HG03342 (cell line): Measurements from ENCODE around the gene BOK.
A peak's percentile ranks its signal among the peaks of the same experiment; 100 is the strongest.

Source experiments
- ATAC-seq: cut with Tn5 transposase; IDR thresholded peaks from one replicate; pipeline ENCODE4 v1.9.1; 2021; ENCODE audit warnings: mild to moderate bottlenecking, moderate library complexity; ENCODE audit not compliant: unreplicated experiment

Gene BOK

DNA sequence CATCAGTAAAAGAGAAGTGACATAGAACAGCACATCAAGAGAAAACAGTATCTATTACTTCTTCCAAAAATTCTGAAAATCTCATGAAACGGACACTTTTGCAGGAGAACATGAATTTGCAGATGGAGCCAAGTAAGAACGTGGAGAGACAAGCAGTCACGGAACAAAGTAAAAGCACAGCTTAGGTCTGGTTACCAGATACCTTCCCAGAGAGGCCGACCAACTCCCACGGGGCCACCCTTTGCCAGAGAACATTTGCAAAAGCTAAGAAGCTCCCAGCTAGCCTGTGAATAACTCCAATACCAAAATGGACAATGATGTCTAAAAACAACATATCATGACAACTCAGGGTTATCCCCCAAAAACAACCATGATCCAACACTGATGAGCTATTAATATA lies 39.5 kb downstream of the BOK start:
- no peak for ATAC-seq

DNA sequence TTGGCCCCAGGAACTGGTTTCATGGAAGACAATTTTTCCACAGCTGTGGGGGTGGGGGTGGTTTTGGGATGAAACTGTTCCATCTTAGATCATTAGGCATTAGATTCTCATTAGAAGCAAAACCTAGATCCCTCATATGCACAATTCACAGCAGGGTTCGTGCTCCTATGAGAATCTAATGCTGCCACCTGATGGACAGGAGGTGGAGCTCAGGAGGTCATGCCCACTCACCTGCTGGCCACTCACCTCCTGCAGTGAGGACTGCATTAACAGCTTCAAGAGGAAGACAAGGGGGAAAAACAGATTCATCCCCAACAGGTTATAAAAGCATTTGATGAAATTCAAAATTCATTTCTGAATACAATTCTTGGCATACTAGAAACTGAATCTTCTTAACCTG lies 39.9 kb downstream of the BOK start:
- ATAC-seq, result no peak

DNA sequence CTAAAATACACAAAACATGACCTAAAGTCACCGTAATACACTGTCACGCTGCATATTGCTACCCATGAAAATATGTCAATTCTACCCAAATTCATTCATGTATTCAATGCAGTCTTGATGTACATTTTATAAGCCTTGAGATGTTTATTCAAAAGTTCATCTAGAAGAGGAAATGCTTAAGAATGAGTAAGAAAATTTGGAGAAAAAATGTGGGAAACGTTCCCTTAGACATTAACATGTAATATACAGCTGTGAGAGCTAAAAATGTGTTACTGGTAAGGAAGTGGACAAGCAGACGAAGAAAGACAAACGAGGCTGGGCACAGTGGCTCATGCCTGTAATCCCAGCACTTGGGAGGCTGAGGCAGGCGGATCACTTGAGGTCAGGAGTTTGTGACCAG lies 41.1 kb downstream of the BOK start:
- ATAC-seq, result no peak

DNA sequence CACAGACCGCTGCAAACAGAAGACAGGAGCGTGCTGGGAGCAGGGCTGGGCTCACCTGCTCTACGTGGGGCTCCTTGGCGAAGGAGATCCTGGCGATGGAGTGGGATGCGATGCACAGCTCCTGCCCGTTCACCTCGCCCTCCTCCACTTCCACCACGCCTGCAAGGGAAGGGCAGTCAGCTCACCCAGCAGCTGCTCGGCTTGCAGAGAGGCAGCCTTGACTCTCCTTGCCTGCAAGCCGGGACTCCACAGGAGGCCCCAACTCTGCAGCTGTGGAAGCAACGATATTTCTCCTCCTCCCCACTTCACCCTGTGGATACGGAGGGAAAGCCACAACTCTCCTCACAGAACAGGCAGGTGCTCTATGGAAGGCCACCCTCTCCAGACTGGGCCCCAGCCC lies 43.3 kb downstream of the BOK start:
- ATAC-seq, result no peak

DNA sequence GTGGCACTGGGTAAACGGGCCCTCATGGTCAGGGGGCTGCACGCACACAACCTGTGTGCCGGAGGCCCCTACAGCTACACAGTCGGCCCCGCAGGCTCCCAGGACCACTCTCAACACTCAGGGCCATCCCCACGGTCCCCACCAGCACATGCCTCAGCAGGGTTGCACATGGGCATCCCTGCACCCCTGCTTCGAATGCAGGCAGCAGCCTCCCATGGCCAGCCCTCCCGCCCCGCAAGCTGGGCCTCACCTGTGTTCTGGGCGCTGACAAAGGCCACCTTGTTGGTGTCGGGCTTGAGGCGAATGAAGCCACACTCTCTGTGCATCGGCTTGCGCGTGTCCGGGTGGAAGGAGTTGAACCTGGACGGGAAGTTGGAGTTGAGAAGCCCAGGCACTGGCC lies 44.2 kb downstream of the BOK start:
- no peak for ATAC-seq

DNA sequence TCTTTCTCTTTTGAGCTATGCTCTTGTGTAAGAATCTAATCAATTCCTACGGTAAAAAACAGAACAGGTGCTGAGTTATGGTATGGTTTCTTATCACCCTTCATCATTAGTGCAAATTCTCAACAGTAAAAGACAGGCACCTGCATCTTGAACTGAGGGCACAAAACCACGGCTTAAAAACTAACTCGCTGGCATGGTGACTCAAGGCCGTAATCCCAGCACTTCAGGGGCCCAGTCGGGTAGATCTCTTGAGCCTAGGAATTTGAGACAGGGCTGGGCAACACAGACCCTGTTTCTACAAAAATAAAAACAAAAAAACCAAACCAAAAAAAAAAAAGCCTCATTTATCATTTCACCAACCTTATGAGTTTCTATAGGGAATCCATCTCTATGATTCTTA lies 45.1 kb downstream of the BOK start:
- ATAC-seq, result no peak

DNA sequence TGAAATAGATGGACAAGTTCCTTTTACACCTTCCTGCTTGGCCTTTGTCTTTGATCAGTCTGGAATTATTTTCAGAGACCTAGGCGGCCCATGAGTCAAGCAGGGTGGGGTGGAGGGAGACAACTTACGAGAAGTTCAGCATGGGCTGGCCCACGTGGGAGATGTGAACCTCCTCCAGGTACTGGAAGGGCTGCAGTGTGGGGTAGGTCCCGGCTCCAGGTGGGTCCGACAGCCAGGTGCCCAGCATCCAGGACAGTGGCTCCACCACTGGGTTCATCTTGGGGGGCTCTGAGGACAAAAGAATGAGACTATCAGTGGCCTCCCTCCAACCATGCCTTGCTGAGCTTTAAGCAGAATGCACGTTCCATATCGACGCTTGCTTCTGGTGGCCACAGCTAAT lies 47.6 kb downstream of the BOK start:
- ATAC-seq, result no peak

DNA sequence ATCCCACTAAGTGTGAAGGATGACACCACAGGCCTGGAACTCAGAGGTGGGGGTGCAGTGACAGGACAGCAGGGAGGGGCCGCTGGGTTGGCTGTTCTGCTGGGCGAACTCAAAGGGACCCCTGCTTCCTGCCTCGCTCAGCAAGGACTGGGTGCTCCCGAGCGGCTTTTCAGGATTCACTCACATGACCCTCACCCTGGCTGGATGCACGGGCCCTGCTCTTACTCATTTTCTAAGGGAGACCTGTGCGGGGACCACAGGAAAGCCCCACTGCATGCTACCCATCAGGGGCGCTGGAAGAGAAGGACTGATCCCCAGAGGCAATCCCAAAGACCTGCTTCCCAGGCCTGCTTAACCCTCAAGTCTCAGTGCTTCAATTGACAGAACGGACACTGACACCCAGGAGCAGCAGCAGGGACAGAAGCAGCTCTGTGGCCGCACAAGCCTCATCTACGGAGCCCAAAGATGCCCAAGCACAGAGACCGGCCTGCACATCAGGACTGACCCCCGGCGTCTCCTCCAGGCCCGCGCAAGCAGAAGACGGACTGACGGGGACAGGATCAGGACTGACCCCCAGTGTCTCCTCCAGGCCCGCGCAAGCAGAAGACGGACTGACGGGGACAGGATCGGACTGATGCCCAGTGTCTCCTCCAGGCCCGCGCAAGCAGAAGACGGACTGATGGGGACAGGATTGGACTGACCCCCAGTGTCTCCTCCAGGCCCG lies 48.8 kb downstream of the BOK start:
- ATAC-seq, result no peak

DNA sequence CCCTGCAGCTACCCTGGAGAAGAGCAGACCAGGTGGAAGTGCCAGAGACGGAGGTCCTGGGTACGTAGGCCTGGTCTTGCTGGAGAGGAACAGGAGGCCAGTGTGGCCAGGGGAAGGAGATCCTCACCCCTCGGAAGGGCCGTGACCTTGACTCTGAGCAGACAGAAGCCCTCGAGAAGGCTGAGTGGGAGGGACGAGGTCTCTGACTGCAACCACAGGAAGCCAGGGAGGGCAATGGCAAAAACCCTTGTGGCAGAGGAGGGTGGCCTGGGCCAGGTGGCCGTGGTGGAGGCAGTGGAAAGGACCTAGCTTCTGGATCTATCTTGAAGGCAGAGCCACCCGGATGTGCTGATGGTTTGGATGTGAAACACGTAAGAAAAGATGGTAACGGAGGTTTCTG lies 50.3 kb downstream of the BOK start:
- ATAC-seq, result no peak

DNA sequence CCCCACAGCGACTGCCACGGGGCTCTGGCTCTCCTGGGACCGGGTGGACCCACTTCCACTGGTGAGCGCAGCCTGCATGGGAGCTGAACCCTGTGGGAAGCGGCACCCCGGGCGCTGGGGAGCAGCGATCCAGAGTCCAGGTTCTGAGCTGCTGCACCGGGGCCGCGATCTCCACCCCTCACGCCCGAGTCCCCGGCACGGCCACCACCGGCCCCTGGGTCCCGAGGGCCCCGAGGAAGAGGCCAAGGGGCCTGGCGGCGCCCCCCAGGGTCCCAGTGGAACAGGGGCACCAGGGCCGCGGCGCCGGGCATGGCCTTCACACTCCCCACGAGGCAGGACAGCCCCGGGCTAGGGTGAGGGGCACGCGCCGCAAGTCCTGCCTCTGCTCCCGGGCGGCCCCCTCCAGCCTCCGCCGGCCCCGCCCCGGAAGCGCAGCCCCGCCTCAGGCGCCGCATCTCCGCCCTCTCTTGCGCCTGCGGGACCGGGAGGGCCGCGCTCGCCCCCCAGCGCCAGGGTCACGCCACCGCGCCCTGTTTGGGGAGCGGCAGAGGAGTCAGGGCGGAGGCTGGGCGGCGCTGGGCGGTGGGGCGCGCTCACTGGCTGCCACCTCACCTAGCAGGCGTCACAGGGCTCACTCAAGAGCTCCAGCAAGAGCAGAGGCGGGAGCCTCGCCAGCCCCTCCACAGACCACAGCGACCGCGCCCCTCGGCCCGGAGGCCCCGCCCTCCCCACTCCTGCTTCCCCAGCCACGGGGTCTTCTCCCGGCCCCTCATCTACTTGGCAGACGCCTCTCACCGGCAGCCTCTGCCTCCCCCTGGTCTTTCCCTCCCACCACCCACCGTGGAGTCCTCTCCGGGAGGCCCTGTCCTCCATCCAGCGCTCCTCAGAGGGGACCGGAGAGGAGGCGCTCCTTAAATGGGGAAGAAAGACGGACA lies 51.6 kb downstream of the BOK start:
- peak; percentile 97 for ATAC-seq

DNA sequence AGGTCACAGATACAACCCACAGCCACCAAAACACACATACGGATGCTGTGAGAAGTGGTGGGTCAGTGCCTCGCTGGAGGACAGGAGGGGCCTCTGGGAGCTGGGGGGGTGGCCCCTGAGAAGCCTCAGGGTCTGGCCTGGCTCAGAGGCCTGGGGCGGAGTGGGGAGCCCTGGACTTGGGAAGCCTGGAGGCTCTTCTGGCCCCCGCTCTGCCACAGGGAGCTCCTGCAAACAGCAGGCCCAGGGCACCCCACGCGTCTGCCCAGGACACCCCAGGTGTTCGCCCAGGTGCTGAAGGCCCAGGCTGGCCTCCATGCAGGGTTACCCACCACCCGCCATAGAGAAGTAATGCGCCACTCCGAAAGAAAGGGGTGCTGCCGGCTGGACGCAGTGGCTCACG lies 52.5 kb downstream of the BOK start:
- ATAC-seq, result no peak

DNA sequence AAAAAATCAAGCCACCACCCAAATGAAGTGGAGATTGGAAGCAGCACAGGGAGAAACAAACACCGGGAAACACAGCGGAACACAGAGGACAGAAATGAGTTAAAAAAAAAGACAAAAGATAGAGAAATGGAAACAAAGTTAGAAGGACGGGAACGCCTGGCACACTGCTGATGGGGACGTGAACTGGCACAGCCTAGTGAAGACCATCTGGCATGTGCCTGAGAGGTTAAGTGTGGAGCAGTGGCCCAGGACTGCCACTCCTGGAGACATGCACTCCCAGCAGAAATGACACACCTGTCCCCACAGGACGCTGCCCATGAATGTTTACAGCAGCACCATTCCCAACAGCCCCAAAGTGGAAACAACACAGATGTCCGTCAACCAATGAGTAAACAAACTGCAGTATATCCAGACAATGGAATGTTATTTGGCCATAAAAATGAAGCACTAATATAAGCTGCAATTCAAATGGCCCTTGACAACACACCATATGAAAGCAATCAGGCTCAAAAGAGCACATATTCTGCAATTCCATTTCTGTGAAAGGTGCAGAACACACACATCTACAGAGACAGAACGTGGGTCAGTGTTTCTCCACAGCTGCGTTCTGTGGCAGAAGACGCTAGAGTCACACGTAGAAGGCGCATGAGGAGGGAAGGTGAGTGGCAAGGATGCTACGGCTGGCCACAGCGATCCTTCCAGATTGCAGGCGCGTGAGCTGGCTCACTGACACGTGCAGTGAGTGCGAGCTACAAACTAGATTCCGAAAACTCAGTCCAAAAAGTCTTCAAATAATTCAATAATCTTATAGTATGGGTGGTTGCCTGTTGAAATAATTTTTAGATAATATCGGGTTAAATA lies 53.8 kb downstream of the BOK start:
- no peak for ATAC-seq

DNA sequence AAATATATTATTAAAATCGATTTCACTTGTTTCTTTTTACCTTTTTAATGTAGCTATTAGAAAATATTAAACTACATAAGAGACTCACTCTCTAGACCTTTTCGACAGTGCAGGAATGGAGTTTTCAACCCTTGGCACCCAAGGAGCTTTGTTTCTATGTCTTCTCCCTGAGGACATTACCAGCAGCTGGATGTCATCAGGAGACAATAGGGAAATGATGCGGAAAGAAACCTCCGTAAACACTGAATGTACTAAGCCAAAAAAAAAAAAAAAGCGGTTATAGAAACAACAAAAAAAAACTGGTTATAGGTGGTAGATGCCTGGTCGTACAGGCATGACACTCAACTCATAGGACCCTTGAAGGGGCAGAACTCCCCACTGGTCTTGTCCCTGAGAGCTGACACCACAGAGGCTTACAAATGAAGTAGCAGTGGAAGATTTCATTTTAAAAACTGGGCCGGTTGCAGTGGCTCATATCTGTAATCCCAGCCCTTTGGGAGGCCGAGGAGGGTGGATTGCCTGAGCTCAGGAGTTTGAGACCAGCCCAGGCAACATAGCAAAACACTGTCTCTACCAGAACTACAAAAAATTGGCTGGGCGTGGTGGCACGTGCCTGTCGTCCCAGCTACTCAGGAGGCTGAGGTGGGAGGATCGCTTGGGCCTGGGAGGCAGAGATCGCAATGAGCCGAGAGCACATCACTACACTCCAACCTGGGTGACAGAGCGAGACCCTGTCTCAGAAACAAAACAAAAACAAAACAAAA lies 54.7 kb downstream of the BOK start:
- no peak for ATAC-seq

DNA sequence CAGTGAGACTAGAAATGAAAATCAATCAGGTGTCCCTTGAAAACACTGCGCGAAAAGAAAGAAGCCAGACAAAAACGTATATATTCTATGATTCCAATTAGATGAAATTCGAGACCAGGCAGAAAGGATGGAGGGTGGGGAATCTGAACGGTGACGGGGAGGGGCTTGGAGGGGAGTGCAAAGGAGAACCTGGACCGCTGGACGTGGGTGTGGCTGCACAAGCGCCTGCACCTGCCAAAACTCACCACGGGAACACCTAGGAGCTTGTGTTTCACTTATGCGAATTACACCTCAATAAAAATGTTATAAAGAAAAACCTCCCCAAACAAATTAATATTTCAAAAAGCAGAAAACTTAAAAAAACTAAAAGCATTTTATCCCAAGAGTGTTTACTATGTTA lies 56.5 kb downstream of the BOK start:
- ATAC-seq, result no peak

DNA sequence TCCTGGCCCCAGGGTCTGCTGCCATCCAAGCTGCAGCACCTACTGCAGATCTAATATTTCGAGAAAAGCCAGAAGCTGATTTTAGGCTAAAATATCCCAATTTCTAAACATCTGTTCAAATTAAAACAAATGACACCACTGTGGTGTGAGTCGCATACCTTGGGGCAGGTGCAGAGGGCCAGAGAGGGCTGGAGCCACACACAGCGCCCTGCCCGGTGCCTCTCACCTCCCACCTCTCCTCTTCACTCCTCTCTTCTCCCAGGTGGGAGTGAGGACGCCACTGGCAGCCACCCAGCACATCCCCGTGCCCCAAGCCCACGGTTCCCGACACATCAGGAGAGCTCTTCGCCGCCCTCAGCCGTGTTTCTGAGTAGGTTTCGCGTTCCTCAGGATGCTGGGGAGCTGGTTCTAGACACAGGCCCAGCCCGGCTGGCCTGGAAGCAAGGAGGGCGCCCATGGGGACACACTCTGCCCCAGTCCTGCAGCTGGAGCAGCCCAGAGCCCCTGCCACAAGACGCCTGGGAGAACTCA lies 57.0 kb downstream of the BOK start:
- no peak for ATAC-seq

DNA sequence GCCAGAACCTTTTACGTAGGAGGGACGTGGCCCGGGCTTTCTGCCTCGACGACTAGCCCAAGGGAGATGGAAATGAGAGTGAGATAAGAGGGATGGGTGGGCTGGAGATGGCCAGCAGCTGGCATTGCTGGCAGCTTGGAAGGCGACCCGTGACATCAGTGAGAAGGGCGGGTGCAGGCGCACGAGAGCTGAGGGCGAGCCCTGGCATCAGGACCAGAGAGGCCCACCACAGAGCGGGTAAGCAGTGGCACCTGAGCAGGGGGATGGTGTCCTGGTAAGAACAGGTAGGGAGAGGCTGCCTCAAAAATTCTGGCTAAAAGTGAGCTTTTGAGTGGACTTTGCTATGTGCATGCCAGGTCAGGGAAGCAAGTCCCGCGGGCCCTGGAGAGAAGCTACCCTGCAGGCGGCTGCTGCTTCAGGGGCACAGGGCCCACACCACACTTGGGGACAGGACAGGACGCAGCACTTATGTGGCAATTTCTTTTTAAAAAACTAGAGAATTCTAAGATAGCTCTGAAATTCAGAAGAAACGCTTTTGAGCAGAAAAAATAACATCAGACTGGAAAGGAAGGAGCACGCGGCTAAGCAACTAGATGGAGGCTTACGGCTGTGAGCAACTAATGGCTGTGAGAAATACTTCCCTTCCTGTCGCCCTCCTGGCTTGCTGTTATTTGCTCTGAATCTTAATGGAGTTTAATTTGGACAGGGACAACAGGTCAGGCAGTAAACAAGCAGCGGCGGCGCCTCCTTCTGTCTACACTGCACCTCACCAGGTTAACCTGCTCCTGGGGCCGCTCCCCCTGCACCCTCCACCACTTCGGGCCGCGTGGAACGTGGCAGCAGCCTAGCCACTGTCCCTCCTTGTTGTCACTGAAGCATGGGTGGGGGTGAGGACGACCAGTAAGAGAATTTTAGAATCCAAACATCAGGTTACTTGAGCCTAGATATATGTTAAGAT lies 57.9 kb downstream of the BOK start:
- ATAC-seq, result no peak

DNA sequence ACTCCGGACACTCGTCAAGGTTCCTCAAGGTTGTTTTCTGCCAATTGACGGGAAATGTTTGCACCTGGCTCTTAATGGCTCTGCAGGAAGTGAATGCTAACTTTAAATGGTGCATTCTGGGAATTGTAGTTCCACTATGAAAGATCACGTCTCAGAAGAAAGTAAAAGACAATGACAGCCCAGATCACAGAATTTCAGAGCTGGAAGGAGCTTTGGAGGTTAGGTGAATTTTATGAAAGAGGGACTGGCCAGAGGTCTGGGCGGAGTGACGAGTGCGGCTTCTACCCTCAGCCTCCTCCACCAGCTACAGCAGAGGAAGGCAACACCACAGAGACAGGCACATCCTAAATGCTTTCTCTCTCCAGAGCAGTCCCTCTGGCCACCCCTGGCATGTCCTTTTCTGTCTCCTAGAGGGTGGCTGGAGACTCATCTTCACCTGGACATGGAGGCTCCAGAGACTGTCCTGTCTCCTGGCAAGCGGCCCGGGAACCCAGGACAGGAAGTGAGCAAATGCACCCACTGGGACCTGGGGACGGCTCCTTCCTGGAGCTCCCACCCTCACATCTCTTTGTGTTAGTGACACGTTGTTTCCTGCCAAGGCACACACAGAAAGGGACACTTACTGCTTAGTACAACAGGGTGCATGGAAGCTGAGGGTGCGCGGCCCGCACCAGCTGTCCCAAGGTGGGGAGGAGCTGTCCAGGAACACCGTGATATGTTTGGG lies 59.0 kb downstream of the BOK start:
- no peak for ATAC-seq

DNA sequence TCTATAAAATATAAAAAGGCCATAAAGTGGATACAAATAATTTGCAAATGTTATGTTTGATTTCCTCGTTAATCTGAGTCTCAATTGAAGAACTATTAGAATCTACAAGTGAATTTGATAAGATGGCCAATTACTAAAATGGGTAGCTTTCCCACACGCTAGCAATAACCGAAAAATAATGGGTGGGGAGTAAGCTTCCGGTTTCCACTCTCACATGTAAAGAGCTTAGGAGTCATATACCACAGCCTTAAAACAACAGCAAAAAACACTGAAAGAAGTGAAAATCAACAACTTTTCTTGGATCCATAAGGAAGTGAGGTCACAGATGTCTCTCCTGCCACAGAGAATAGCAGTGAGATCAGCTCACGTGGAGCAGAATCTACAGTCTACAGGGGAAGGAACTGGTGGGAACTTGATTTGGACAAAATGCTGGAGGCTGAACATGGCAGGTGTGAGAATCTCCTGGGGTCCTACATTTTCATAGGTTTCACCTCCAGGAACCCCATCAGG lies 59.8 kb downstream of the BOK start:
- ATAC-seq, result no peak
